PFSK-1 (cell line): ENCODE results near the gene ZNF653.

Source experiments
- FOXP2 ChIP-seq: optimal IDR thresholded peaks from 2 replicates; pipeline ENCODE3; 2011; ENCODE audit warnings: borderline replicate concordance, control low read depth, inconsistent platforms; ENCODE audit not compliant: insufficient read depth; ENCODE audit errors: extremely low read length, extremely low read depth
- POLR2AphosphoS5 ChIP-seq: IDR thresholded peaks from 2 replicates; pipeline ENCODE4 v1.6.1; 2012; ENCODE audit warnings: low read depth, mild to moderate bottlenecking, control low read depth, low read length, moderate library complexity
- SIN3A ChIP-seq: IDR thresholded peaks from 2 replicates; pipeline ENCODE4 v1.6.1; 2012; ENCODE audit warnings: mild to moderate bottlenecking, low read length, moderate library complexity, borderline replicate concordance; ENCODE audit not compliant: insufficient read depth
- TAF1 ChIP-seq: IDR thresholded peaks from 2 replicates; pipeline ENCODE4 v1.6.1; 2012; ENCODE audit warnings: low read length, control low read depth, borderline replicate concordance; ENCODE audit not compliant: insufficient read depth
- TF ChIP-seq, protein P1 (sequence below), 2 experiments: IDR thresholded peaks; 2 replicates each; pipeline versions ENCODE4 v1.6.1 to v1.8.0; 2011 to 2012; ENCODE audit warnings: low read depth in 2 of 2, low read length in 2 of 2, control low read depth in 1 of 2, inconsistent platforms in 1 of 2, mild to moderate bottlenecking in 1 of 2, moderate library complexity in 1 of 2; ENCODE audit not compliant: insufficient read depth in 1 of 2

ZNF653 gene

DNA sequence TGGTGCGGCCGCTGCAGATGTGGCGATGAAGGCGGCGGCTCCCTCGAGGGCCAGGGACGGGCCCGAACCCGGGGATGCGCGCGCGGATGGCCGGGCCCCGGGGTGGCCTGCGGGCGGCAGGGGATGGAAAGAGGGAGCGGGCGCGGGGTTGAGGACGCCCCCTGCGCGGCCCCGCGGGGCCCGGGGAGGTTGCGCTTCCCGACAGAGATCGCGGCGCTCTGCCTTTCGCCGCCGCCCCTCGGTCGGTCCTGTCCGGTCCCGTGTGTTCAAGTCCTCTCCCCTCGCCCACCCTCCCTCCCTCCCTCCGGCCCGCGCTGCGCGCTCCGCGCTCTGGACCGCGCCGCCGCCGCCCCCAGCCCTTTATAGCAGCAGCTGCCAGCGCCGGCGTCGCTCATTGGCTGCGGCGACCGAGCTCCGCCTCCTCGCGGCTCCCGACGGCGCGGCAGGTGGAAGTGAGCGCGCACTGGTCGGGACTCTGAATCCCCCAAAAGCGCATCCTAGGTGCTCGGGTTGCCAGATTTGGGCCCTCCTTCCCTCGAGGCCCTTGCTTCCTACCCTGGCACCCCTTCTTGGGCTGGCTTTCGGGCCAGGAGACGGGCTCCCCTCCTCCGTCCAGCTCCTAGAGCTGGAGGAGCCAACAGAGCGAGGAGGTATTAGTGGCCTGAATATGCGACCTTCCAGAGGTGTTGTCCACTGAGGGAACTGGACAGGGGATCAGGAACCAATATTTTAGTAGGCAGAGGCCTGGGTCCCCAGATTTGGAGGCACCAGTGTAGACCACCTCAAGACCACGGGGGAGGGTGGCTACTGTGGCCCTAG lies 24.7 kb downstream of the ZNF653 start, which contains the start of gene ELAVL3:
Gene ELAVL3, minus strand, starts transcription at position 332 of the 819 bp plus-strand sequence. CDS start 438 bp downstream, outside the sequence.
- no peak for TF ChIP-seq POLR2AphosphoS5
- TF ChIP-seq TAF1: no peak
- no peak for TF ChIP-seq SIN3A

DNA sequence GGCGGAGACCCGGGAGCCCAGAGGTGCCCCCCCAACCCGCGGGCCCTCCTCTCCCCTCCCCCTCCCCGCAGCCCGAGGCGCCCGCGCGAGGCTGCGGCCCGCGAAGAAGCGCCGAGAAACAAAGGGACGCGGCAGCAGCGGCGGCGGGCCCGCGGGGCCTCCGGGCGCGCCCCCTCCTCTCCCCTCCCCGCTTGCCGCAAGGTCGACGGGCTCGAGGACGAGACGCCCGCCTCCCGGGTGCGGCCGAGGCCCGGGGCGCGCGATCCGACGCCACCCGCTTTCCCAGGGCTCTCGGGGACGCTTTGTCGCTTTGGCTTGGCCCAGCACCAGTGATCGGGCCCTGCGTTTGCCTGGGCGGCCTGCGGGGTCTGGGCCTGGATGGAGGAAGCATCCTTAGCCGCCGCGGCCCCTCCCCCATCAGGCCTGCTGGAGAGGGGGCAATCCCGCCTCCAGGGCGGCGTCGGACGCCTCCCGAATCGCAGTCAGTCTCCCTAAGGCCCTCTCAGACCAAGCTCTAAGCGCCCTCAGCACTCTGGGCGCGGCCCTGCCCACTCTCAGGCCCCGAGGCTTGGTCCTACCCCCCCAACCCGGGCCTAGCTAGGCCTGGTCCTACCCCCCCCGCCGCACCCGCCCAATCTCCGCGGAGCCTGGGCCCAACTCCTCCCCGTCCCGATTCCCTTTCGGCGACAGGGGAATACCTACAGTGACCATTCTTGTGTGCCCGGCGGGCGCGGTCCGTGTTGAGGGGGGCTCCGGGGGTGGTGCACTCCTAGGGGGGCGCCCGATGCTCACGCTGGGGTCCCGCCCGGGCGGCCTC lies 25.5 kb downstream of the ZNF653 start:
- TF ChIP-seq, protein P1, sequence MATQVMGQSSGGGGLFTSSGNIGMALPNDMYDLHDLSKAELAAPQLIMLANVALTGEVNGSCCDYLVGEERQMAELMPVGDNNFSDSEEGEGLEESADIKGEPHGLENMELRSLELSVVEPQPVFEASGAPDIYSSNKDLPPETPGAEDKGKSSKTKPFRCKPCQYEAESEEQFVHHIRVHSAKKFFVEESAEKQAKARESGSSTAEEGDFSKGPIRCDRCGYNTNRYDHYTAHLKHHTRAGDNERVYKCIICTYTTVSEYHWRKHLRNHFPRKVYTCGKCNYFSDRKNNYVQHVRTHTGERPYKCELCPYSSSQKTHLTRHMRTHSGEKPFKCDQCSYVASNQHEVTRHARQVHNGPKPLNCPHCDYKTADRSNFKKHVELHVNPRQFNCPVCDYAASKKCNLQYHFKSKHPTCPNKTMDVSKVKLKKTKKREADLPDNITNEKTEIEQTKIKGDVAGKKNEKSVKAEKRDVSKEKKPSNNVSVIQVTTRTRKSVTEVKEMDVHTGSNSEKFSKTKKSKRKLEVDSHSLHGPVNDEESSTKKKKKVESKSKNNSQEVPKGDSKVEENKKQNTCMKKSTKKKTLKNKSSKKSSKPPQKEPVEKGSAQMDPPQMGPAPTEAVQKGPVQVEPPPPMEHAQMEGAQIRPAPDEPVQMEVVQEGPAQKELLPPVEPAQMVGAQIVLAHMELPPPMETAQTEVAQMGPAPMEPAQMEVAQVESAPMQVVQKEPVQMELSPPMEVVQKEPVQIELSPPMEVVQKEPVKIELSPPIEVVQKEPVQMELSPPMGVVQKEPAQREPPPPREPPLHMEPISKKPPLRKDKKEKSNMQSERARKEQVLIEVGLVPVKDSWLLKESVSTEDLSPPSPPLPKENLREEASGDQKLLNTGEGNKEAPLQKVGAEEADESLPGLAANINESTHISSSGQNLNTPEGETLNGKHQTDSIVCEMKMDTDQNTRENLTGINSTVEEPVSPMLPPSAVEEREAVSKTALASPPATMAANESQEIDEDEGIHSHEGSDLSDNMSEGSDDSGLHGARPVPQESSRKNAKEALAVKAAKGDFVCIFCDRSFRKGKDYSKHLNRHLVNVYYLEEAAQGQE (IDR thresholded peaks at IDR 0.05; ENCODE audit: insufficient read depth in 1 of 2, low read depth in 2 of 2, low read length in 2 of 2): no peak
- TF ChIP-seq POLR2AphosphoS5 (no peak), TAF1 (no peak), FOXP2 (no peak), SIN3A (no peak)

DNA sequence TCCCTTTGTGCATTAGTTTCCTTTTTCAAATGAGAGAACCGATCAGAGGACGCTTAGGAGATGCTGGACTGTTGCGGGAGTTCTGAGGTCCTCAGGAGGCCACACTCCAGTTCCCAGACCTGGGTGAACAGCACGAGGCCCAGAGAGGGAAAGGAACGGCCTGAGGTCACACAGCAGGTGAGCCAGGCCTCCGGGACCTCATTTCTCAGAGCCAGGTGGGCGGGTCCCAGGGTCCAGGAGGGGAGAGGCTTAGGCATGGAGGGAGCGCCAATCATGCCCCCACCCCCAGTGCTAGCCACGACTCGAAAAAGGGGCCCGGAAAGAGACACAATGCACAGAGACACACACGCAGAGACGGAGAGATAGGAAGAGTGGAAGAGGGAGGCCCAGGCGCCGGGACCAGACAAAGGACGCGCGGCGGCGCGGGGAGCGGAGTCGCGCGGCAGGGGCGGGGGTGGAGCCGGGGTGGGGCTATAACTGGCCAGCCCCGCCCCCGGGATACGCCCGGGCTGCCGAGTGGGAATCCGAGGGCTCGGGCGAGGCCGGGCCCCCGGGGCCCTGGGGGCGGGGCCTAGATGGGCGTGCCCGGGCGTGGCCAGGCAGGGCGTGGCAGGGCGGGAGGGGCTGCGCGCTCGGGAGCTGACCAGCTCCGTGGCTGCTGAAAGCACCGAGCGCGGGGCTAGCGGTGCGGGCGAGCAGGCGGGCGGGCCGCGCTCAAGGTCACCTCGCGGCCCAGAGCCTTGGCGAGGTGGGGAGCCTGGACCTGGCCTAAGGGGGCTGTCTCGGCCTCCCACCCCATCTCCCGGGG lies 26.3 kb downstream of the ZNF653 start:
- TF ChIP-seq, protein P1 (IDR thresholded peaks at IDR 0.05; ENCODE audit: insufficient read depth in 1 of 2, low read depth in 2 of 2, low read length in 2 of 2): peak; percentile 81 to 91
- TF ChIP-seq TAF1: no peak

DNA sequence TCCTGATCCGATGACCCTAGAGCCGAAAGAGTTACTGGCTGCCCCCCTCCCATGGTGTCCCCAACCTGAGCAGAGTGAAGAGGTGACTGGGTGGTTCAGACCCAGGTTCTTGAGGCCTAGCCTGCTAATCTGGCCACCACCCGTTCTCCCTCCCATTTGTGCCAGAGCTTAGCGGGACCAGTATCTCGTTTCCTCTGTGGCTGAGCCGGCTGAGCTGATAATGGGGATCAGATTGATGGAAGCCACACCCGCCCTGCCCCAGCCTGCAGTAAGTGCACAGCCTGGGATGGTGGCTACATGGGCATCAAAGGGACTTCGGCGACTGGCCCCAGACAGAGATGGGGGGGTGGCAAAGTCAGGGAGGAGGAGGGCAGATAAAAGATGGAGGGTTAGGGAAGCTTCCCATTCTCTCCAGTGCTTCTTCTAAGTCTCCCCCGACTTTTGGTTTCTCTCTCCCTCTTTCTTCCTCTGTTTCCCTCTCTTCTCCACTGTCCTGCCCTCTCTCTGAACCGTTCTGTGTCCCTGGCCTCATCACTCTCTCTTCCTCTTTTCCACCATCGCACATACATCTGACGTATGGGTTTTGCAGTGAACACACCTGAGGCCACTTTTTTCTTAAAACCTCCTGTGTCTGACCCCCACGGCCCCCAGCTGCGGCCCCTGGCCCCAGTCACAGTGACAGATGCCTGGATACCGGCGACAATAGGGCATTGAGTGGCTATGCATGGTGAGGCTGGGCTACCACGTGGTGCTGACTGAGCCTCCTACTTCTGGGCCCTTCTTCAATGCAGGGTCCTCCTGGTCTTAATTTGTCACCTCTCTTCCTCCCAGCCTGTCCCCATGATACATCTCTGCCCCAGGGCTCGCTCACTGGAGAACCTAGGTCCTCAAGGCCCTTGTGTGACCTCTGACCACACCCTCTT lies 27.2 kb downstream of the ZNF653 start:
- no peak for TF ChIP-seq SIN3A
- TF ChIP-seq, protein P1 (IDR thresholded peaks at IDR 0.05; ENCODE audit: insufficient read depth in 1 of 2, low read depth in 2 of 2, low read length in 2 of 2): no peak

DNA sequence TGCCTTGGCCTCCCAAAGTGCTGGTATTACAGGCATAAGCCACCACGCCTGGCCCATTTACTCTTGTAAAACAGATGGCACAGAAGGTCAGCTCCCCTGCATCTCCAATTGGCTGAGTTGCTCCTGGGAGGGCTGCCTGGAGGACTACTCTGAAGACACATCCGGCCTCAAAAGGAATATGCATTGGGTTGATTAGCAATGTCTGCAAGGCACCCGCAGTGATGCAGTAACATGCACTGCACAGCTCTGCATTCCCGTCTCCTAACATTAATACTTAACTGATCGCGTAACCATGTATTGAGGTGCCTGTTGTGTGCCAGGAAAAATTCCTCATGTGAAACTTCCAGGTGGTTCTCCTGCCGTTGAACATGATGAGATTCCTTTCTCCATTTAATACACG lies 29.8 kb downstream of the ZNF653 start:
- TF ChIP-seq FOXP2: no peak

DNA sequence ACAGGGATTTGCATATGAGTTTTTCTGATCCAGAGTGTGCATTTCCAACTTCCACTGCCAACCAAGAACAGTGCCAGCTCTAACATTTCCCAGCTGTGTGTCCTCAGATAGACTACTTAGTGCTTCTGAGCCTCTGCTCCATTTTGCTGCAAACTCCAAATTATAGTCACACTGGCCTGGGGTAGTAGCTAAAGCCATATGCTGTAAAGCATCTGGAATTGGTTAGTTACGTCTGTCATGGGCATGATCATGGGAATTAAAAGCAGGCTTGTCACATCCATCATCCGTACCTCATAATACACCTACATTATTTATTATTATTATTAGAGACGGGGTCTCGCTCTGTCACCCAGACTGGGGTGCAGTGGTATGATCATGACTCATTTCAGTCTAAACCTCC lies 31.9 kb downstream of the ZNF653 start:
- TF ChIP-seq POLR2AphosphoS5: no peak
- TF ChIP-seq FOXP2: no peak
